Esophagus muscularis mucosa (tissue), 3 donors: Measurements from ENCODE around the gene HAVCR1.

Experiments used
- POLR2A ChIP-seq: fragments of 450-650 bp; IDR thresholded peaks from one replicate; pipeline ENCODE4 v1.6.1; 2017; ENCODE audit warnings: antibody characterized with exemption, moderate library complexity, mild to moderate bottlenecking, low read depth
- TF ChIP-seq, protein P1 (sequence below), 3 experiments: fragments of 200-600 bp in 2 of 3; fragments of 450-650 bp in 1 of 3; sonication (generic) in 2 of 3; IDR thresholded peaks; one replicate each; pipeline ENCODE4 v1.5.1; 2017 to 2019; ENCODE audit warnings: antibody characterized with exemption in 3 of 3, mild to moderate bottlenecking in 2 of 3, moderate library complexity in 1 of 3

DNA sequence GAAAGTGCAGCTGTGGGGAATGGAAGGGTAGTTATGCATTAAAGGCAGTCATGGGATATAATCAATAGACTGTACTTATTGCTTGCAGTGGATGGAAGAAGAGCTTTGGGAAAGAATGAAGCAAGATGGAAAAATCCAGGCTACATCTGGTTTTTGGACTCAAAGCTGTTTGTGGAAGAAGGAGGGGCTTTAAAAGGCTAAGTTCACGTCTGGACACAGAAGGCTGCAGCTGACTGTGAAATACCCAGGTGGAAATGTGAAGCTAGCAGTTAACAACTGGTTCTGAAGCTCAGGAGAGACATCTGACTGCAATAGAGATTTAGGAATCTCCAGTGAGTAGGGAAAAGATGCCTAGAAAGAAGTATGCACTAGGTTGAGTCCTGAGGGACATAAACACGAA lies 52.7 kb downstream of the HAVCR1 start:
- TF ChIP-seq POLR2A = no peak
- TF ChIP-seq, protein P1, sequence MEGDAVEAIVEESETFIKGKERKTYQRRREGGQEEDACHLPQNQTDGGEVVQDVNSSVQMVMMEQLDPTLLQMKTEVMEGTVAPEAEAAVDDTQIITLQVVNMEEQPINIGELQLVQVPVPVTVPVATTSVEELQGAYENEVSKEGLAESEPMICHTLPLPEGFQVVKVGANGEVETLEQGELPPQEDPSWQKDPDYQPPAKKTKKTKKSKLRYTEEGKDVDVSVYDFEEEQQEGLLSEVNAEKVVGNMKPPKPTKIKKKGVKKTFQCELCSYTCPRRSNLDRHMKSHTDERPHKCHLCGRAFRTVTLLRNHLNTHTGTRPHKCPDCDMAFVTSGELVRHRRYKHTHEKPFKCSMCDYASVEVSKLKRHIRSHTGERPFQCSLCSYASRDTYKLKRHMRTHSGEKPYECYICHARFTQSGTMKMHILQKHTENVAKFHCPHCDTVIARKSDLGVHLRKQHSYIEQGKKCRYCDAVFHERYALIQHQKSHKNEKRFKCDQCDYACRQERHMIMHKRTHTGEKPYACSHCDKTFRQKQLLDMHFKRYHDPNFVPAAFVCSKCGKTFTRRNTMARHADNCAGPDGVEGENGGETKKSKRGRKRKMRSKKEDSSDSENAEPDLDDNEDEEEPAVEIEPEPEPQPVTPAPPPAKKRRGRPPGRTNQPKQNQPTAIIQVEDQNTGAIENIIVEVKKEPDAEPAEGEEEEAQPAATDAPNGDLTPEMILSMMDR (IDR thresholded peaks at IDR 0.05) = no peak
